ENCODE results near the gene PLB1. TPM values are rescaled to one million over a fixed set of nuclear protein-coding genes. Genes with fewer than 3 reads are reported as not detected.
A peak's percentile ranks its signal among the peaks of the same experiment; 100 is the strongest.

Gene PLB1
- total RNA-seq (2014; rRNA removed; shearing (Covaris generic)) = 0.65 and 1.0 TPM in 2 replicates

GRCh38 chr2:28495551-28496250 lies at the start of gene PLB1:
PLB1 (plus strand) TSS chr2:28496060; CDS start chr2:28496115, 55 bp downstream.
- no peak for DNase-seq (ENCODE audit: low spot score)

GRCh38 chr2:28446531-28446930 lies 49.3 kb upstream of the PLB1 start:
- DNase-seq (ENCODE audit: low spot score) = no peak

- no peak for DNase-seq (ENCODE audit: low spot score)
Measured at GRCh38 chr2:28447086-28447485, 48.8 kb upstream of the PLB1 start.

- peak; percentile 59 for DNase-seq (ENCODE audit: low spot score)
Measured at GRCh38 chr2:28447943-28448792, 47.7 kb upstream of the PLB1 start.

GRCh38 chr2:28448793-28449100 lies 47.1 kb upstream of the PLB1 start:
- no peak for DNase-seq (ENCODE audit: low spot score)

- DNase-seq (ENCODE audit: low spot score) = no peak
Measured at GRCh38 chr2:28449126-28449487, 46.8 kb upstream of the PLB1 start.

- DNase-seq (ENCODE audit: low spot score) = peak; percentile 75
Measured at GRCh38 chr2:28449488-28450395, 46.1 kb upstream of the PLB1 start.

GRCh38 chr2:28450901-28451565 lies 44.8 kb upstream of the PLB1 start:
- DNase-seq (ENCODE audit: low spot score) = no peak

GRCh38 chr2:28451793-28452533 lies 43.9 kb upstream of the PLB1 start:
- DNase-seq (ENCODE audit: low spot score) = no peak

- peak; percentile 57 for DNase-seq (ENCODE audit: low spot score)
Measured at GRCh38 chr2:28452534-28453081, 43.3 kb upstream of the PLB1 start.

GRCh38 chr2:28453396-28453795 lies 42.5 kb upstream of the PLB1 start:
- no peak for DNase-seq (ENCODE audit: low spot score)

- no peak for DNase-seq (ENCODE audit: low spot score)
Measured at GRCh38 chr2:28454016-28454930, 41.6 kb upstream of the PLB1 start.

- DNase-seq (ENCODE audit: low spot score) = no peak
Measured at GRCh38 chr2:28457237-28457636, 38.6 kb upstream of the PLB1 start.

- DNase-seq (ENCODE audit: low spot score) = no peak
Measured at GRCh38 chr2:28461056-28461455, 34.8 kb upstream of the PLB1 start.

- no peak for DNase-seq (ENCODE audit: low spot score)
Measured at GRCh38 chr2:28462122-28462521, 33.7 kb upstream of the PLB1 start.

GRCh38 chr2:28463211-28463816 lies 32.5 kb upstream of the PLB1 start:
- DNase-seq (ENCODE audit: low spot score) = no peak

GRCh38 chr2:28463893-28464292 lies 32.0 kb upstream of the PLB1 start:
- no peak for DNase-seq (ENCODE audit: low spot score)

GRCh38 chr2:28465148-28465885 lies 30.5 kb upstream of the PLB1 start:
- no peak for DNase-seq (ENCODE audit: low spot score)

Data from A172 (cell line).